ENCODE results near the gene CYP27A1. TPM values are rescaled to one million over a fixed set of nuclear protein-coding genes. Genes with fewer than 3 reads are reported as not detected.

CYP27A1 gene
- total and polyA plus RNA-seq, 9 of the 15 experiments (the other 6 are each of a cell fraction or from before 2014, with no cell fraction given) = 0.20 TPM; not detected in 8

DNA sequence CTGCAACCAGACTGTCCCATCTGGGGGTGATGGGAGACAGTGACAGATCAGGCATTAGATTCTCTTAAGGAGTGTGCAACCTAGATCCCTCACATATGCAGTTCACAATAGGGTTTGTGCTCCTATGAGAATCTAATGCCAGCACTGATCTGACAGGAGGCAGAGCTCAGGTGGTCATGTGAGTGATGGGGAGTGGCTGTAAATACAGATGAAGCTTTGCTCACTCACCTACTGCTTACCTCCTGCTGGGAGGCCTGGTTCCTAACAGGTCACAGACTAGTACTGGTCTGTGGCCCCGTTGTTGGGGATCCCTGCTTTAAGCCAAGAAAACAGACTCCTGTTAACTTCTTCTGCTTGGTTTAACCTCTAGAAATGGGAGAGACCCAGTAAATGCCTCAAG, 3.2 kb downstream of the CYP27A1 start:
- ATAC-seq (no peak), DNase-seq (ENCODE audit: extremely low read depth in 1 of 4, low spot score in 3 of 4) (no peak), FAIRE-seq (no peak)
- H3K4me2 ChIP-seq (ENCODE audit: insufficient read depth, low read length) = no peak overlapping the region
- H3K79me2 ChIP-seq (ENCODE audit: control insufficient read depth, insufficient read depth, low read length) = no peaks in the 10 kb centered on the region
- peaks cover 8 to 29% of the 10 kb centered on the region in 2 experiments; a peak in 4 of 5 replicates for H3K27me3 ChIP-seq (ENCODE audit: control insufficient read depth in 2 of 2, insufficient read depth in 2 of 2, low read length in 2 of 2)
- no peak overlapping the region for H3K4me3 ChIP-seq
- ChIA-PET CTCF (ENCODE audit: low intra/inter-chr PET ratio) (no interaction called here), POLR2A (no interaction called here)
- intact Hi-C loops (cut with micrococcal nuclease) = no loop called here
- no peak overlapping the region for H2AFZ ChIP-seq (ENCODE audit: low read depth, low read length)
- H3K9me3 ChIP-seq (replicated peaks; ENCODE audit: control insufficient read depth, insufficient read depth, low read depth, low read length) = no peaks in the 10 kb centered on the region
- TF ChIP-seq FOXJ3 (CRISPR knock-in tag; IDR thresholded peaks at IDR 0.05) (no peak), ILF3 (IDR thresholded peaks at IDR 0.05; ENCODE audit: borderline replicate concordance) (no peak), POLR2H (tag; IDR thresholded peaks at IDR 0.05; ENCODE audit: low read depth) (no peak), ZFP30 (CRISPR knock-in tag; IDR thresholded peaks at IDR 0.05; ENCODE audit: borderline replicate concordance) (no peak), ZNF75A (CRISPR knock-in tag; IDR thresholded peaks at IDR 0.05) (no peak), ZFP36 (IDR thresholded peaks at IDR 0.05; ENCODE audit: low read depth, low read length, partially characterized antibody) (no peak), NCOA4 (IDR thresholded peaks at IDR 0.05; ENCODE audit: partially characterized antibody) (no peak)
- TF ChIP-seq, protein P1, sequence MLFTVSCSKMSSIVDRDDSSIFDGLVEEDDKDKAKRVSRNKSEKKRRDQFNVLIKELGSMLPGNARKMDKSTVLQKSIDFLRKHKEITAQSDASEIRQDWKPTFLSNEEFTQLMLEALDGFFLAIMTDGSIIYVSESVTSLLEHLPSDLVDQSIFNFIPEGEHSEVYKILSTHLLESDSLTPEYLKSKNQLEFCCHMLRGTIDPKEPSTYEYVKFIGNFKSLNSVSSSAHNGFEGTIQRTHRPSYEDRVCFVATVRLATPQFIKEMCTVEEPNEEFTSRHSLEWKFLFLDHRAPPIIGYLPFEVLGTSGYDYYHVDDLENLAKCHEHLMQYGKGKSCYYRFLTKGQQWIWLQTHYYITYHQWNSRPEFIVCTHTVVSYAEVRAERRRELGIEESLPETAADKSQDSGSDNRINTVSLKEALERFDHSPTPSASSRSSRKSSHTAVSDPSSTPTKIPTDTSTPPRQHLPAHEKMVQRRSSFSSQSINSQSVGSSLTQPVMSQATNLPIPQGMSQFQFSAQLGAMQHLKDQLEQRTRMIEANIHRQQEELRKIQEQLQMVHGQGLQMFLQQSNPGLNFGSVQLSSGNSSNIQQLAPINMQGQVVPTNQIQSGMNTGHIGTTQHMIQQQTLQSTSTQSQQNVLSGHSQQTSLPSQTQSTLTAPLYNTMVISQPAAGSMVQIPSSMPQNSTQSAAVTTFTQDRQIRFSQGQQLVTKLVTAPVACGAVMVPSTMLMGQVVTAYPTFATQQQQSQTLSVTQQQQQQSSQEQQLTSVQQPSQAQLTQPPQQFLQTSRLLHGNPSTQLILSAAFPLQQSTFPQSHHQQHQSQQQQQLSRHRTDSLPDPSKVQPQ (CRISPR knock-in tag; IDR thresholded peaks at IDR 0.05; ENCODE audit: borderline replicate concordance) = no peak
- TF ChIP-seq, protein P2, sequence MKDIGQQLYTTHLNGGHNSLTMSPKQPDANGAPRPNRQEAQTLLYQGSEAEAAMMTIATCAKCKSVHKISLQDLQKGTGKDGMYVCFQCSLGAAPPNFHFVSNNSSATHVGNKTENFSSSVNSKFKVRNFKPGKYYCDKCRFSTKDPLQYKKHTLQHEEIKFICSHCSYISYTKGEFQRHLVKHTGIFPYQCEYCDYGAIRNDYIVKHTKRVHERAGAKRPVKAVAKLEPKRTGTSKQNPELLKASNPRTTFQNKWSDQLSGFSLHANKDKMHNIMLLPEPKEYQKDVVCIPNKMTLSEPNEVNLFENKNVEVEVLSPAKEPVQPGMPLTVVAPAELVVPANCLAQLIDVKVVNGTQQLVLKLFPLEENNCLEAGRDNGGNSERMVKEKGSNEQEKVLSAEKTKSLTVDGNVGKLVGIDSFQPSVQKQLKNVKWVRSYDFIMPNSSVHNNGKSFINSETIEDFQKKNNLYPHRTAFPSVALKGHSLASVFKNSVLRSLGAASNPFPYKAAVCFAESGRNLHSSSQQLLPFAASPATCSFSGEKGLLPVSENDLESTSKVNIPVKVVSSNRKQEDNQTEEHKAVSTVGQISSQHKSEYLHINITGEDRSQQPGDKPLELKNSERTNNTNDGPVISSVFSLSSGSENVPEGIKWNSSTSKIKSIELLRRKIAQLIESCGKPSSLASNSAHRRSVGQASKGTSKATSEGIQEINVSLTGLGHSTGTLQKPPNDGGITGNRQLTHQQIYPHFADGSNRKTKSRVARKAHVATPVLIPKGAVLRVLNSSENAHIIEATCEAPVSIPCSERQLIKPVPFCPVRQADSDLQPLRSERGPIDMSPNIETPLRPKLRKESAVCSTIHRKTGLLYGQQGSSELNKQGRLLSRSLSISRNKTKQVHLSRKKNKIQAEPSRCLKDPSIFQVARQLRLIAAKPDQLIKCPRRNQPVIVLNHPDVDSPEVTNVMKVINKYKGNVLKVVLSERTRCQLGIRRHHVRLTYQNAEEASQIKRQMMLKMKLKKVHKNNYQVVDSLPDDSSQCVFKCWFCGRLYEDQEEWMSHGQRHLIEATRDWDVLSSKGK (CRISPR knock-in tag; IDR thresholded peaks at IDR 0.05) = no peak
- TF ChIP-seq, protein P3, sequence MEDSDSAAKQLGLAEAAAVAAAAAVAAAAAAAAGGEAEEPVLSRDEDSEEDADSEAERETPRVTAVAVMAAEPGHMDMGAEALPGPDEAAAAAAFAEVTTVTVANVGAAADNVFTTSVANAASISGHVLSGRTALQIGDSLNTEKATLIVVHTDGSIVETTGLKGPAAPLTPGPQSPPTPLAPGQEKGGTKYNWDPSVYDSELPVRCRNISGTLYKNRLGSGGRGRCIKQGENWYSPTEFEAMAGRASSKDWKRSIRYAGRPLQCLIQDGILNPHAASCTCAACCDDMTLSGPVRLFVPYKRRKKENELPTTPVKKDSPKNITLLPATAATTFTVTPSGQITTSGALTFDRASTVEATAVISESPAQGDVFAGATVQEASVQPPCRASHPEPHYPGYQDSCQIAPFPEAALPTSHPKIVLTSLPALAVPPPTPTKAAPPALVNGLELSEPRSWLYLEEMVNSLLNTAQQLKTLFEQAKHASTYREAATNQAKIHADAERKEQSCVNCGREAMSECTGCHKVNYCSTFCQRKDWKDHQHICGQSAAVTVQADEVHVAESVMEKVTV (CRISPR knock-in tag; IDR thresholded peaks at IDR 0.05) = no peak
- TF ChIP-seq, protein P4, sequence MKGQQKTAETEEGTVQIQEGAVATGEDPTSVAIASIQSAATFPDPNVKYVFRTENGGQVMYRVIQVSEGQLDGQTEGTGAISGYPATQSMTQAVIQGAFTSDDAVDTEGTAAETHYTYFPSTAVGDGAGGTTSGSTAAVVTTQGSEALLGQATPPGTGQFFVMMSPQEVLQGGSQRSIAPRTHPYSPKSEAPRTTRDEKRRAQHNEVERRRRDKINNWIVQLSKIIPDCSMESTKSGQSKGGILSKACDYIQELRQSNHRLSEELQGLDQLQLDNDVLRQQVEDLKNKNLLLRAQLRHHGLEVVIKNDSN (CRISPR knock-in tag; IDR thresholded peaks at IDR 0.05) = no peak
- 0% methylated on average over 1 of the region's 1 CpG for WGBS (ENCODE audit: insufficient coverage, low coverage, missing lambda C conversion rate)
- no peaks in the 10 kb centered on the region for H3K9me1 ChIP-seq (ENCODE audit: control insufficient read depth, insufficient read depth, low read length)
- in situ Hi-C loops (cut with MboI) = no loop called here
- peaks cover 0 to 8% of the 10 kb centered on the region in 2 experiments; a peak in 2 of 5 replicates for H3K4me1 ChIP-seq (replicated peaks in 1 of 2; ENCODE audit: control insufficient read depth in 2 of 2, insufficient read depth in 2 of 2, low read length in 2 of 2)
- H4K20me1 ChIP-seq (replicated peaks; ENCODE audit: control insufficient read depth, insufficient read depth, low read length) = no peaks in the 10 kb centered on the region
- H3K27ac ChIP-seq (ENCODE audit: extremely low read depth, low read depth, low read length) = no peak overlapping the region
- no peaks in the 10 kb centered on the region for H3K36me3 ChIP-seq (ENCODE audit: control insufficient read depth, insufficient read depth, low read length)
- no TSS peak for BruUV-seq (replicated peaks)
- no peak overlapping the region for H3K9ac ChIP-seq (ENCODE audit: insufficient read depth in 1 of 2, low read depth in 2 of 2, low read length in 2 of 2)

Measured in K562 (cell line).